Loucy (cell line): ENCODE data around the gene RAPGEF5.

ENCODE experiments used
- EZH2phosphoT487 ChIP-seq: fragments of 200-600 bp; IDR thresholded peaks from 2 replicates; pipeline ENCODE4 v1.6.1; 2018; ENCODE audit warnings: antibody characterized with exemption, mild to moderate bottlenecking, moderate library complexity, borderline replicate concordance
- TF ChIP-seq, protein P1 (sequence below): fragments of 200-600 bp; sonication (generic); conservative IDR thresholded peaks from 2 replicates; pipeline ENCODE4 v1.5.1; 2014; ENCODE audit warnings: mild to moderate bottlenecking, antibody characterized with exemption, low read length

DNA sequence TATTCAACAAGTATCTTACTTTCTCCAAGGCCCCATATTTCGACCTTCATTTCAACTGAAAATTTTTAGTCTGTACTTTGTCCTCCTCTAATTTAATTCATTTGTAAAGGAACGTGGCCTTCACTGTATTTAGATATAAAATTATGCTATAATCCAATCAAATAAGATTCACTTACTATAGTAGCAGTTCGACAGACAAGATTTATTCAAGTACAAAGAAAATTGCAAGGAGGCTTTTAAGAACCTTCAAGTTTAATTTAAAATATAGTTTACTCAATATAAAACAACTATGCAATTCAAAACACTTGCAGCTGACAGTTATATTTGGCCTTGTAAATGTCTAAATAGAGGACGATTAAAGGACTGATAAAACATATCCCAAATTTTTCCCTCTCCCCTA, 85.6 kb downstream of the RAPGEF5 start:
- TF ChIP-seq, protein P1, sequence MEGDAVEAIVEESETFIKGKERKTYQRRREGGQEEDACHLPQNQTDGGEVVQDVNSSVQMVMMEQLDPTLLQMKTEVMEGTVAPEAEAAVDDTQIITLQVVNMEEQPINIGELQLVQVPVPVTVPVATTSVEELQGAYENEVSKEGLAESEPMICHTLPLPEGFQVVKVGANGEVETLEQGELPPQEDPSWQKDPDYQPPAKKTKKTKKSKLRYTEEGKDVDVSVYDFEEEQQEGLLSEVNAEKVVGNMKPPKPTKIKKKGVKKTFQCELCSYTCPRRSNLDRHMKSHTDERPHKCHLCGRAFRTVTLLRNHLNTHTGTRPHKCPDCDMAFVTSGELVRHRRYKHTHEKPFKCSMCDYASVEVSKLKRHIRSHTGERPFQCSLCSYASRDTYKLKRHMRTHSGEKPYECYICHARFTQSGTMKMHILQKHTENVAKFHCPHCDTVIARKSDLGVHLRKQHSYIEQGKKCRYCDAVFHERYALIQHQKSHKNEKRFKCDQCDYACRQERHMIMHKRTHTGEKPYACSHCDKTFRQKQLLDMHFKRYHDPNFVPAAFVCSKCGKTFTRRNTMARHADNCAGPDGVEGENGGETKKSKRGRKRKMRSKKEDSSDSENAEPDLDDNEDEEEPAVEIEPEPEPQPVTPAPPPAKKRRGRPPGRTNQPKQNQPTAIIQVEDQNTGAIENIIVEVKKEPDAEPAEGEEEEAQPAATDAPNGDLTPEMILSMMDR, result no peak
- TF ChIP-seq EZH2phosphoT487, result no peak
